ENCODE results near the gene PTH1R.

The PTH1R gene

GRCh38 chr3:46925585-46925934 is 48.0 kb downstream of the PTH1R start:
- no peak for TF ChIP-seq CTCF (IDR thresholded peaks at IDR 0.05; ENCODE audit: low read depth, low read length, missing control alignments)
- no peak overlapping the region for H3K4me3 ChIP-seq (ENCODE audit: low read depth, low read length)
- no peak for DNase-seq (ENCODE audit: low read depth)

- H3K4me3 ChIP-seq (ENCODE audit: low read depth, low read length) = peak overlapping the region; percentile 39
- DNase-seq (ENCODE audit: low read depth) = no peak
Measured at GRCh38 chr3:46926039-46926438, 48.5 kb downstream of the PTH1R start.

GRCh38 chr3:46926447-46926846 is 48.9 kb downstream of the PTH1R start:
- no peak for DNase-seq (ENCODE audit: low read depth)
- peak overlapping the region; percentile 39 for H3K4me3 ChIP-seq (ENCODE audit: low read depth, low read length)
- no peak for TF ChIP-seq CTCF (IDR thresholded peaks at IDR 0.05; ENCODE audit: low read depth, low read length, missing control alignments)

More at GRCh38 chr3:46926039-46926438, 48.5 kb downstream of the PTH1R start:
- TF ChIP-seq CTCF (IDR thresholded peaks at IDR 0.05; ENCODE audit: low read depth, low read length, missing control alignments) = no peak

- TF ChIP-seq CTCF (IDR thresholded peaks at IDR 0.05; ENCODE audit: low read depth, low read length, missing control alignments) = no peak
- peak overlapping the region; percentile 39 for H3K4me3 ChIP-seq (ENCODE audit: low read depth, low read length)
Measured at GRCh38 chr3:46926871-46927717, 49.6 kb downstream of the PTH1R start.

GRCh38 chr3:46927718-46928073 is 50.2 kb downstream of the PTH1R start:
- H3K4me3 ChIP-seq (ENCODE audit: low read depth, low read length) = no peak overlapping the region; the same call in 1 of the 2 replicates
- no peak for TF ChIP-seq CTCF (IDR thresholded peaks at IDR 0.05; ENCODE audit: low read depth, low read length, missing control alignments)
- DNase-seq (ENCODE audit: low read depth) = no peak

More at GRCh38 chr3:46926871-46927717, 49.6 kb downstream of the PTH1R start:
- DNase-seq (ENCODE audit: low read depth) = peak; percentile 95

- no peak overlapping the region for H3K4me3 ChIP-seq (ENCODE audit: low read depth, low read length)
- peak; percentile 70 for DNase-seq (ENCODE audit: low read depth)
- no peak for TF ChIP-seq CTCF (IDR thresholded peaks at IDR 0.05; ENCODE audit: low read depth, low read length, missing control alignments)
Measured at GRCh38 chr3:46928282-46928681, 50.8 kb downstream of the PTH1R start.

GRCh38 chr3:46929324-46929723 is 51.8 kb downstream of the PTH1R start:
- DNase-seq (ENCODE audit: low read depth) = no peak
- no peak overlapping the region for H3K4me3 ChIP-seq (ENCODE audit: low read depth, low read length)
- no peak for TF ChIP-seq CTCF (IDR thresholded peaks at IDR 0.05; ENCODE audit: low read depth, low read length, missing control alignments)
